H9 (cell line): ENCODE results near the gene TGIF1. TPM values are rescaled to one million over a fixed set of nuclear protein-coding genes. Genes with fewer than 3 reads are reported as not detected.

Source experiments
- DNase-seq: peaks from one replicate; pipeline ENCODE4 v3.0.0-alpha.2; 2017
- H2AFZ ChIP-seq: one replicate; pipeline ENCODE4 v1.6.1; 2013; ENCODE audit warnings: mild to moderate bottlenecking, low read length, control low read depth, moderate library complexity
- H2AK5ac ChIP-seq: 2 replicates; pipeline ENCODE4 v1.6.1; 2013; ENCODE audit warnings: low read length, control low read depth, mixed read lengths; ENCODE audit not compliant: insufficient read length
- H2BK120ac ChIP-seq: one replicate; pipeline ENCODE4 v1.6.1; 2013; ENCODE audit warnings: low read depth, mild to moderate bottlenecking, low read length, control low read depth, inconsistent platforms; ENCODE audit not compliant: poor library complexity, severe bottlenecking
- H2BK12ac ChIP-seq: 2 replicates; pipeline ENCODE4 v1.6.1; 2013; ENCODE audit warnings: low read length, control low read depth, mixed read lengths, low read depth; ENCODE audit not compliant: insufficient read length
- H2BK15ac ChIP-seq: 2 replicates; pipeline ENCODE4 v1.6.1; 2013; ENCODE audit warnings: low read depth, low read length, control low read depth
- H2BK20ac ChIP-seq: one replicate; pipeline ENCODE4 v1.6.1; 2013; ENCODE audit warnings: low read depth, mild to moderate bottlenecking, low read length, control low read depth, inconsistent platforms; ENCODE audit not compliant: poor library complexity, severe bottlenecking
- H2BK5ac ChIP-seq: 2 replicates; pipeline ENCODE4 v1.6.1; 2013; ENCODE audit warnings: low read length, control low read depth, mixed read lengths; ENCODE audit not compliant: insufficient read length
- H3K14ac ChIP-seq: 2 replicates; pipeline ENCODE4 v1.6.1; 2013; ENCODE audit warnings: low read length, control low read depth; ENCODE audit not compliant: insufficient read depth
- H3K18ac ChIP-seq: 2 replicates; pipeline ENCODE4 v1.6.1; 2013; ENCODE audit warnings: low read depth, mild to moderate bottlenecking, mixed read lengths, low read length, control low read depth; ENCODE audit not compliant: insufficient read length
- H3K23ac ChIP-seq: 2 replicates; pipeline ENCODE4 v1.6.1; 2013; ENCODE audit warnings: low read length, control low read depth, mixed read lengths, low read depth; ENCODE audit not compliant: insufficient read length
- H3K23me2 ChIP-seq: 2 replicates; pipeline ENCODE4 v1.6.1; 2013; ENCODE audit warnings: low read depth, mild to moderate bottlenecking, mixed read lengths, low read length, control low read depth; ENCODE audit not compliant: insufficient read length, poor library complexity, severe bottlenecking
- H3K27ac ChIP-seq: 2 replicates; pipeline ENCODE4 v1.5.1; 2013; ENCODE audit warnings: low read length, control low read depth, mixed read lengths, low read depth; ENCODE audit not compliant: insufficient read length
- H3K27me3 ChIP-seq: 2 replicates; pipeline ENCODE4 v1.6.1; 2013; ENCODE audit warnings: low read length, control low read depth, inconsistent platforms; ENCODE audit not compliant: insufficient read depth
- H3K4ac ChIP-seq: 2 replicates; pipeline ENCODE4 v1.6.1; 2013; ENCODE audit warnings: low read depth, mild to moderate bottlenecking, control low read depth, inconsistent platforms, low read length, moderate library complexity
- H3K4me1 ChIP-seq: 2 replicates; pipeline ENCODE4 v1.6.1; 2013; ENCODE audit warnings: low read length, control low read depth, inconsistent platforms; ENCODE audit not compliant: insufficient read depth
- H3K4me2 ChIP-seq: 2 replicates; pipeline ENCODE4 v1.6.1; 2013; ENCODE audit warnings: low read length, control low read depth, mixed read lengths; ENCODE audit not compliant: insufficient read length, insufficient read depth
- H3K56ac ChIP-seq: 2 replicates; pipeline ENCODE4 v1.6.1; 2013; ENCODE audit warnings: low read depth, mild to moderate bottlenecking, mixed read lengths, low read length, control low read depth; ENCODE audit not compliant: insufficient read length
- H3K79me1 ChIP-seq: 2 replicates; pipeline ENCODE4 v1.6.1; 2013; ENCODE audit warnings: low read depth, mild to moderate bottlenecking, moderate library complexity, low read length, control low read depth, inconsistent platforms; ENCODE audit not compliant: insufficient read depth, poor library complexity, severe bottlenecking
- H3K79me2 ChIP-seq: 2 replicates; pipeline ENCODE4 v1.6.1; 2013; ENCODE audit warnings: low read length, control low read depth, inconsistent platforms; ENCODE audit not compliant: insufficient read depth
- H3K9ac ChIP-seq: 2 replicates; pipeline ENCODE4 v1.6.1; 2013; ENCODE audit warnings: low read length, control low read depth, mixed read lengths; ENCODE audit not compliant: insufficient read length; ENCODE audit errors: extremely low read depth
- H3K9me3 ChIP-seq: one replicate; pipeline ENCODE4 v1.6.1; 2013; ENCODE audit warnings: low read depth, low read length, inconsistent platforms; ENCODE audit not compliant: control insufficient read depth
- H3T11ph ChIP-seq: one replicate; pipeline ENCODE4 v1.6.1; 2013; ENCODE audit warnings: mild to moderate bottlenecking, low read length, control low read depth, inconsistent platforms
- H4K20me1 ChIP-seq: one replicate; pipeline ENCODE4 v1.6.1; 2013; ENCODE audit not compliant: control insufficient read depth, insufficient read length, insufficient read depth
- H4K5ac ChIP-seq: 2 replicates; pipeline ENCODE4 v1.6.1; 2013; ENCODE audit warnings: low read depth, mild to moderate bottlenecking, mixed read lengths, low read length, control low read depth; ENCODE audit not compliant: insufficient read length
- H4K8ac ChIP-seq: replicated peaks from 2 replicates; pipeline ENCODE4 v1.6.1; 2013; ENCODE audit warnings: low read length, control low read depth, mixed read lengths, low read depth; ENCODE audit not compliant: insufficient read length
- H4K91ac ChIP-seq: 2 replicates; pipeline ENCODE4 v1.6.1; 2013; ENCODE audit warnings: low read depth, mild to moderate bottlenecking, moderate library complexity, mixed read lengths, low read length, control low read depth; ENCODE audit not compliant: insufficient read length
- H3K27ac Mint-ChIP-seq, 3 experiments: 2 replicates in 2 of 3; 3 replicates in 1 of 3; pipeline ENCODE4 v1.8.0; 2020 to 2021; ENCODE audit warnings: mixed read lengths in 3 of 3, mild to moderate bottlenecking in 1 of 3, moderate library complexity in 1 of 3
- H3K27me3 Mint-ChIP-seq: 2 replicates; pipeline ENCODE4 v1.8.0; 2021; ENCODE audit warnings: low read depth, mild to moderate bottlenecking, moderate library complexity, mixed read lengths
- H3K36me3 Mint-ChIP-seq, 3 experiments: 2 replicates in 2 of 3; 3 replicates in 1 of 3; pipeline ENCODE4 v1.8.0; 2020 to 2021; ENCODE audit warnings: low read depth in 3 of 3, mixed read lengths in 3 of 3; ENCODE audit not compliant: insufficient read depth in 1 of 3
- H3K4me1 Mint-ChIP-seq, 2 experiments: 2 replicates each; pipeline ENCODE4 v1.8.0; 2020; ENCODE audit warnings: mixed read lengths in 2 of 2
- H3K4me3 Mint-ChIP-seq, 2 experiments: 2 replicates in 1 of 2; 3 replicates in 1 of 2; pipeline ENCODE4 v1.8.0; 2020 to 2021; ENCODE audit warnings: mild to moderate bottlenecking in 2 of 2, mixed read lengths in 2 of 2, moderate library complexity in 1 of 2
- H3K9me3 Mint-ChIP-seq, 2 experiments: 2 replicates in 1 of 2; 3 replicates in 1 of 2; pipeline ENCODE4 v1.8.0; 2020; ENCODE audit warnings: mild to moderate bottlenecking in 2 of 2, mixed read lengths in 2 of 2, moderate library complexity in 1 of 2
- WGBS: extraction: QIAGEN DNeasy Blood & Tissue Kit; methylation state at CpG from one replicate; pipeline ENCODE4 v1.1.7; 2013; ENCODE audit warnings: missing lambda C conversion rate, low lambda C conversion rate, mixed read lengths; ENCODE audit not compliant: insufficient read length; ENCODE audit errors: extremely low coverage; 5-methylcytosine and 5-hydroxymethylcytosine counted together
- total RNA-seq: library from RNA; stranded (reverse); gene quantifications from 2 replicates; pipeline ENCODE4 v1.2.1, GENCODE V29; 2021
- TF ChIP-seq, protein P1 (sequence below): fragments of 200-600 bp; sonication (generic); conservative IDR thresholded peaks from 3 replicates; pipeline ENCODE4 v1.8.0; 2021; ENCODE audit warnings: antibody characterized with exemption, mild to moderate bottlenecking

The TGIF1 gene
- total RNA-seq, 1 experiment from 2014 or later: 261 TPM

GRCh38 chr18:3472681-3473544, 22.9 kb downstream of the TGIF1 start:
- Histone ChIP-seq H3K23ac (no peak overlapping the region), H4K91ac (no peak overlapping the region), H2BK5ac (no peak overlapping the region), H2AK5ac (no peak overlapping the region), H3K27me3 (no peaks in the 10 kb centered on the region), H3K23me2 (no peaks in the 10 kb centered on the region), H3K18ac (no peak overlapping the region), H2BK20ac (no peak overlapping the region), H4K5ac (no peak overlapping the region), H3K9me3 (no peaks in the 10 kb centered on the region), H3K79me1 (no peaks in the 10 kb centered on the region), H3K14ac (no peak overlapping the region), H3K79me2 (no peaks in the 10 kb centered on the region), H3K4me2 (no peak overlapping the region), H3K4me1 (no peaks in the 10 kb centered on the region), H3K27ac (no peak overlapping the region), H3K9ac (no peak overlapping the region), H2BK15ac (no peak overlapping the region), H4K20me1 (no peaks in the 10 kb centered on the region), H3K4ac (no peak overlapping the region), H2BK12ac (no peak overlapping the region), H4K8ac (no peak overlapping the region), H3K56ac (no peak overlapping the region), H2AFZ (no peak overlapping the region), H2BK120ac (no peak overlapping the region), H3T11ph (no peak overlapping the region)
- no CpG with 5 or more reads among the region's 18 CpGs for WGBS
- TF ChIP-seq, protein P1, sequence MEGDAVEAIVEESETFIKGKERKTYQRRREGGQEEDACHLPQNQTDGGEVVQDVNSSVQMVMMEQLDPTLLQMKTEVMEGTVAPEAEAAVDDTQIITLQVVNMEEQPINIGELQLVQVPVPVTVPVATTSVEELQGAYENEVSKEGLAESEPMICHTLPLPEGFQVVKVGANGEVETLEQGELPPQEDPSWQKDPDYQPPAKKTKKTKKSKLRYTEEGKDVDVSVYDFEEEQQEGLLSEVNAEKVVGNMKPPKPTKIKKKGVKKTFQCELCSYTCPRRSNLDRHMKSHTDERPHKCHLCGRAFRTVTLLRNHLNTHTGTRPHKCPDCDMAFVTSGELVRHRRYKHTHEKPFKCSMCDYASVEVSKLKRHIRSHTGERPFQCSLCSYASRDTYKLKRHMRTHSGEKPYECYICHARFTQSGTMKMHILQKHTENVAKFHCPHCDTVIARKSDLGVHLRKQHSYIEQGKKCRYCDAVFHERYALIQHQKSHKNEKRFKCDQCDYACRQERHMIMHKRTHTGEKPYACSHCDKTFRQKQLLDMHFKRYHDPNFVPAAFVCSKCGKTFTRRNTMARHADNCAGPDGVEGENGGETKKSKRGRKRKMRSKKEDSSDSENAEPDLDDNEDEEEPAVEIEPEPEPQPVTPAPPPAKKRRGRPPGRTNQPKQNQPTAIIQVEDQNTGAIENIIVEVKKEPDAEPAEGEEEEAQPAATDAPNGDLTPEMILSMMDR: no peak
- Mint-ChIP-seq H3K36me3 (peaks cover 11 to 17% (median 12%) of the 10 kb centered on the region in 3 experiments), H3K27me3 (peaks cover 1% of the 10 kb centered on the region; the same call in 1 of the 2 replicates), H3K4me3 (no peak overlapping the region), H3K9me3 (peaks cover 15 to 16% of the 10 kb centered on the region in 2 experiments), H3K27ac (no peak overlapping the region; a peak in 2 of 7 replicates), H3K4me1 (peaks cover 11 to 13% of the 10 kb centered on the region in 2 experiments)
- no peak for DNase-seq
